Esophagus muscularis mucosa (tissue), 4 donors: ENCODE results near the gene CORO2B. TPM values are rescaled to one million over a fixed set of nuclear protein-coding genes. Genes with fewer than 3 reads are reported as not detected.

Experiments used
- DNase-seq: peaks from one replicate; pipeline ENCODE4 v3.0.0-alpha.2; 2017; ENCODE audit errors: extremely low spot score
- H3K27ac ChIP-seq, 4 donors: fragments of 200-600 bp; sonication (generic); replicated peaks in 1 of 4; 1 replicate in 3 of 4; 2 replicates in 1 of 4; pipeline ENCODE4 v1.5.1; 2016 to 2019; ENCODE audit warnings: mild to moderate bottlenecking in 1 of 4
- H3K27me3 ChIP-seq, 4 donors: fragments of 200-600 bp; sonication (generic); one replicate each; pipeline versions ENCODE4 v1.5.1 to v1.6.0; 2016 to 2019
- H3K36me3 ChIP-seq, 4 donors: fragments of 200-600 bp; sonication (generic); one replicate each; pipeline ENCODE4 v1.5.1; 2016 to 2019
- H3K4me1 ChIP-seq, 4 donors: fragments of 200-600 bp; sonication (generic); one replicate each; pipeline ENCODE4 v1.5.1; 2016 to 2019
- H3K4me3 ChIP-seq, 4 donors: fragments of 200-600 bp; sonication (generic); 1 replicate in 2 of 4; 2 replicates in 2 of 4; pipeline ENCODE4 v1.5.1; 2016 to 2019; ENCODE audit warnings: mild to moderate bottlenecking in 4 of 4, moderate library complexity in 1 of 4
- H3K9me3 ChIP-seq, 4 donors: fragments of 200-600 bp; sonication (generic); 1 replicate in 3 of 4; 2 replicates in 1 of 4; pipeline ENCODE4 v1.5.1; 2016 to 2019
- EP300 ChIP-seq: sonication (generic); formaldehyde crosslinking; IDR thresholded peaks from one replicate; pipeline ENCODE4 v1.6.1; 2017; ENCODE audit warnings: antibody characterized with exemption
- POLR2A ChIP-seq: fragments of 450-650 bp; IDR thresholded peaks from one replicate; pipeline ENCODE4 v1.6.1; 2017; ENCODE audit warnings: antibody characterized with exemption, moderate library complexity, mild to moderate bottlenecking, low read depth
- POLR2AphosphoS5 ChIP-seq, 2 donors: sonication (generic); formaldehyde crosslinking; IDR thresholded peaks; one replicate each; pipeline ENCODE4 v1.6.1; 2017; ENCODE audit warnings: antibody characterized with exemption in 2 of 2
- WGBS: methylation state at CpG from one replicate; pipeline ENCODE4 v1.1.5; 2018; 5-methylcytosine and 5-hydroxymethylcytosine counted together
- intact Hi-C: fragments of 100-400 bp; cut with DNase I; formaldehyde crosslinking; loops from one replicate; pipeline ENCODE4 v1.15.1; 2023
- total RNA-seq, 4 donors: library from RNA; depleted of rRNA; stranded (reverse); fragments of >200 nt; gene quantifications; one replicate each; pipeline versions ENCODE4 v1.1.0 to v1.2.1, GENCODE V29; 2016
- TF ChIP-seq, protein P1 (sequence below), 3 experiments: fragments of 200-600 bp in 2 of 3; fragments of 450-650 bp in 1 of 3; sonication (generic) in 2 of 3; IDR thresholded peaks; one replicate each; pipeline ENCODE4 v1.5.1; 2017 to 2019; ENCODE audit warnings: antibody characterized with exemption in 3 of 3, mild to moderate bottlenecking in 2 of 3, moderate library complexity in 1 of 3

Gene CORO2B
- total RNA-seq, 4 donors from 2014 or later, result 5.8 to 12.2 (median 7.5) TPM

DNA sequence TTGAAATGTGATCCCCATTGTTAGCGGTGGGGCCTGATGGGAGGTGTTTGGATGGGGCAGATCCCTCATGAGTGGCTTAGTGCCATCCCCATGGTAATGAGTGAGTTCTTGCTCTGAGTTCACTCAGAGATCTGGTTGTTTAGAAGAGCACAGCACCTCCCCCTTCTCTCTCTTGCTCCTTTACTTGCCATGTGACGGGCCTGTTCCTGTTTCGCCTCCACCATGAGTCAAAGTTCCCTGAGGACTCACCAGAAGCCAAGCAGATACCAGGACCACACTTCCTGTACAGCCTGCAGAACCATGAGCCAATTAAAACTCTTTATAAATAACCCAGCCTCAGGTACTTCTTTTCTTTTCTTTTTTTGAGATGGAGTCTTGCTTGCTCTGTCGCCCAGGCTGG is 195.3 kb downstream of the CORO2B start:
- TF ChIP-seq POLR2A (no peak), POLR2AphosphoS5 (IDR thresholded peaks at IDR 0.05) (no peak), EP300 (no peak)
- TF ChIP-seq, protein P1, sequence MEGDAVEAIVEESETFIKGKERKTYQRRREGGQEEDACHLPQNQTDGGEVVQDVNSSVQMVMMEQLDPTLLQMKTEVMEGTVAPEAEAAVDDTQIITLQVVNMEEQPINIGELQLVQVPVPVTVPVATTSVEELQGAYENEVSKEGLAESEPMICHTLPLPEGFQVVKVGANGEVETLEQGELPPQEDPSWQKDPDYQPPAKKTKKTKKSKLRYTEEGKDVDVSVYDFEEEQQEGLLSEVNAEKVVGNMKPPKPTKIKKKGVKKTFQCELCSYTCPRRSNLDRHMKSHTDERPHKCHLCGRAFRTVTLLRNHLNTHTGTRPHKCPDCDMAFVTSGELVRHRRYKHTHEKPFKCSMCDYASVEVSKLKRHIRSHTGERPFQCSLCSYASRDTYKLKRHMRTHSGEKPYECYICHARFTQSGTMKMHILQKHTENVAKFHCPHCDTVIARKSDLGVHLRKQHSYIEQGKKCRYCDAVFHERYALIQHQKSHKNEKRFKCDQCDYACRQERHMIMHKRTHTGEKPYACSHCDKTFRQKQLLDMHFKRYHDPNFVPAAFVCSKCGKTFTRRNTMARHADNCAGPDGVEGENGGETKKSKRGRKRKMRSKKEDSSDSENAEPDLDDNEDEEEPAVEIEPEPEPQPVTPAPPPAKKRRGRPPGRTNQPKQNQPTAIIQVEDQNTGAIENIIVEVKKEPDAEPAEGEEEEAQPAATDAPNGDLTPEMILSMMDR (IDR thresholded peaks at IDR 0.05), result no peak
- Histone ChIP-seq H3K9me3 (no peaks in the 10 kb centered on the region), H3K27ac (no peak overlapping the region), H3K27me3 (no peaks in the 10 kb centered on the region), H3K4me3 (no peak overlapping the region), H3K4me1 (peaks cover 16 to 24% (median 24%) of the 10 kb centered on the region in 4 donors), H3K36me3 (peaks cover 0 to 18% (median 10%) of the 10 kb centered on the region in 4 donors)
- intact Hi-C loops, result no loop called here
- WGBS, result 94% methylated on average over 4 of the region's 4 CpGs
- no peak for DNase-seq

DNA sequence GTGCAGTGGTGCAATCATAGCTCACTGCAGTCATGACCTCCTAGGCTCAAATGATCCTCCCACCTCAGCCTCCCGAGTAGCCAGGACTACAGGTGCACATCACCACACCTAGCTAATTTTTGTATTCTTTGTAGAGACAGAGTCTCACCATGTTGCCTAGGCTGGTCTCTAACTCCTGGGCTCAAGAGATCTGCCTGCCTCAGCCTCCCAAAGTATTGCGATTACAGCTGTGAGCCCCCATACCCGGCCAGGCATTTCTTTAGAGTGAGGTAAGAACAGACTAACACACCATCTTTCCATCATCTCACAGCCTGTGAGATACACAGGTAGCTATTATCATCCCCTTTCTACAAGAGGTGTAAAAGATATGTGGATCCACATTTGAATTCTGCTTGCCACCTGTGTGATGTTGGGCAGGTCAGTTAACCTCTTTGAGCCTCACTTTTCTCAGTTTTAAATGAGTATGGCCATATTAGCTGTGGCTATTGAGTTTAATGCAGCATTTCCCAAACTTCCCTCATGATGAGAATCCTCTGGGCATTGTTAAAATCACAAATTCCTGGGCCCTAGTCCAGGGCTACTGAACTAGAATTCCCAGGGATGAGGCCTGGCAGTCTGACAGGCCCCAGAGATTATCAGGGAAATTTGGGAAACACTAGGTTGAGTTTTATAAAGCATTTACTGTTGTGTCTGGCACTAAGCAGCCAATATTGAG is 195.9 kb downstream of the CORO2B start:
- TF ChIP-seq EP300 (no peak), POLR2AphosphoS5 (IDR thresholded peaks at IDR 0.05) (no peak), POLR2A (no peak)
- TF ChIP-seq, protein P1 (IDR thresholded peaks at IDR 0.05), result no peak
- H3K36me3 ChIP-seq, result peaks cover 0 to 24% (median 16%) of the 10 kb centered on the region in 4 donors
- intact Hi-C loops, result no loop called here
- H3K4me3 ChIP-seq, result no peak overlapping the region
- 87% methylated on average over 3 of the region's 3 CpGs for WGBS
- H3K27me3 ChIP-seq, result no peaks in the 10 kb centered on the region
- peak overlapping the region in 2 of 4 donors; percentile 60 to 63 for H3K27ac ChIP-seq
- no peak for DNase-seq
- peaks cover 16 to 24% (median 24%) of the 10 kb centered on the region in 4 donors for H3K4me1 ChIP-seq
- H3K9me3 ChIP-seq, result no peaks in the 10 kb centered on the region

DNA sequence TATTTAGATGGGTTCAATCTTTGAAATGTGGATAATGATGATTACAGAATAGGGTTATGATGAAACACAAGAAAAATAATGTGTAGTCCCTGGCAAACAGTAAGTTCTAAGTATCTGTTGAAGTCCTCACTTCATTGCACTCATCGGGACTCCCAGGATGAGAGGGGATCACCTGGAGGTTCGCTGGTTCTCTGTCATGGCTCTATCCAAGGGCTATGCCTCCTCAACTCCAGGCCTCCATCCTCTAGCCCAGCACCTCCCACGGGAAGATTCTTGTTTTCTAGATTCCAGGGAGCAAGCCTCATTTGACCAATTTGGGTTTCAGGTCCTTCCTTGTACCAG is 196.4 kb downstream of the CORO2B start:
- TF ChIP-seq EP300, result no peak
- TF ChIP-seq POLR2AphosphoS5 (IDR thresholded peaks at IDR 0.05), result no peak
- TF ChIP-seq, protein P1 (IDR thresholded peaks at IDR 0.05), result no peak
- TF ChIP-seq POLR2A, result no peak
- intact Hi-C loops, result no loop called here
- no peak for DNase-seq
- Histone ChIP-seq H3K36me3 (peaks cover under 1 to 29% (median 21%) of the 10 kb centered on the region in 4 donors), H3K4me1 (peaks cover 16 to 24% (median 24%) of the 10 kb centered on the region in 4 donors), H3K9me3 (no peaks in the 10 kb centered on the region), H3K27ac (peak overlapping the region in 2 of 4 donors; percentile 60 to 63), H3K27me3 (no peaks in the 10 kb centered on the region), H3K4me3 (no peak overlapping the region)
- 87% methylated on average over 3 of the region's 3 CpGs for WGBS

DNA sequence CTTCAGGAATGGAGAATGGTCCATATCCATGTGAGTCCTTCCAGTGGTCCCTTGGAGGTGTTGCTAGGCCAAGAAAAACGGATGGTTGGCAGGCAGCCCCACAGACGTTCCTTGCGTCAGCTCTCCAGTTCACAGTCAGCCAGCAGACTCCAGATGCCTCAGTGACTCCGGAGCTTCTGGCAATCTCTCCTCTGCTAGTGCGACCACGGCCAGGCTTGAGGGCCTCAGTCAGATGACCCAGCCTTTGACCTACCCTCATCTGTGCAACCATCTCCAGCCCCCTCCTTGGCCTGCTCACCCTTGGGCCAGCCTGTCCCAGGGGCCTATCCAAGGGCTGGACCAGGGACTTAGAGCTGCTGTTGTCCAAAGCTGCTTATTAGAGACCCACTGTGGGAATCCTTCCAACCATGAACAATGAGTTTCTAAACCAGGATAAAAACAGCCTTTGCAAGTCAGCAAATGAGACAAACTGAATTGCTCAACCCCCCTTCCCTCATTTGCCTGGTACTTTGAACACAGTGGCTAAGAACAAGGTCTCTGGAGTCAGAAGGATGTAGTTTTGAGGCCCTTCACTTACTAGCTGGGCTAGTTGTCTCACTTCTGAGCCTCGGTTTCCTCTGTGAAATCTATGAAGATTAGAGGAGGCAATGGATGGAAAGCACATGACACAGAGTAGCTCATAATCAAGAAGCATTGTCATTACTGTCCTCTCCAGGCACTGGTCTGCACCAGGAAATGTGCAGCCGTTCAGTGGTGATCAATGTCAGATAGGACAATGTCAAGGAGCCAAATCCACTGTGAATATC is 197.1 kb downstream of the CORO2B start:
- Histone ChIP-seq H3K27ac (peak overlapping the region in 2 of 4 donors; percentile 60 to 63), H3K4me1 (peaks cover 16 to 24% (median 24%) of the 10 kb centered on the region in 4 donors), H3K27me3 (no peaks in the 10 kb centered on the region), H3K36me3 (peaks cover 8 to 36% (median 28%) of the 10 kb centered on the region in 4 donors), H3K4me3 (no peak overlapping the region), H3K9me3 (no peaks in the 10 kb centered on the region)
- 37% methylated on average over 8 of the region's 8 CpGs for WGBS
- intact Hi-C loops, result no loop called here
- no peak for DNase-seq
- TF ChIP-seq POLR2AphosphoS5 (IDR thresholded peaks at IDR 0.05), result peak in 1 of 2 donors; percentile 7
- no peak for TF ChIP-seq POLR2A
- TF ChIP-seq, protein P1 (IDR thresholded peaks at IDR 0.05), result no peak
